ENCODE data around the gene ARID4B.
A peak's percentile ranks its signal among the peaks of the same experiment; 100 is the strongest.
"Not testable (repeated sequence)": the region's sequence is repeated elsewhere in the genome, so short reads cannot be mapped to it uniquely, and the experiment has no call there.

The ARID4B gene

GRCh38 chr1:235328271-235329138 is 526 bp upstream of the ARID4B start, which contains the start of gene GGPS1:
GGPS1 (plus strand) TSS chr1:235328570; CDS start chr1:235335265, 6,695 bp downstream.
- peak; percentile 98 for DNase-seq (ENCODE audit: low spot score)

GRCh38 chr1:235326719-235327558 is 1.0 kb downstream of the ARID4B start:
- DNase-seq (ENCODE audit: low spot score), result peak; percentile 55

GRCh38 chr1:235325854-235326253 is 2.1 kb downstream of the ARID4B start:
- DNase-seq (ENCODE audit: low spot score), result no peak

GRCh38 chr1:235325139-235325538 is 2.8 kb downstream of the ARID4B start:
- no peak for DNase-seq (ENCODE audit: low spot score)

GRCh38 chr1:235324296-235324695 is 3.7 kb downstream of the ARID4B start:
- no peak for DNase-seq (ENCODE audit: low spot score)

- no peak for DNase-seq (ENCODE audit: low spot score)
Measured at GRCh38 chr1:235320521-235321179, 7.3 kb downstream of the ARID4B start.

GRCh38 chr1:235319255-235319654 is 8.7 kb downstream of the ARID4B start:
- no peak for DNase-seq (ENCODE audit: low spot score)

- DNase-seq (ENCODE audit: low spot score), result peak; percentile 32
Measured at GRCh38 chr1:235317168-235317567, 10.8 kb downstream of the ARID4B start.

- no peak for DNase-seq (ENCODE audit: low spot score)
Measured at GRCh38 chr1:235315735-235316134, 12.2 kb downstream of the ARID4B start.

- no peak for DNase-seq (ENCODE audit: low spot score)
Measured at GRCh38 chr1:235315173-235315572, 12.8 kb downstream of the ARID4B start.

GRCh38 chr1:235313931-235314678 is 13.9 kb downstream of the ARID4B start:
- DNase-seq (ENCODE audit: low spot score), result no peak

GRCh38 chr1:235313262-235313661 is 14.7 kb downstream of the ARID4B start:
- no peak for DNase-seq (ENCODE audit: low spot score)

GRCh38 chr1:235309206-235309605 is 18.8 kb downstream of the ARID4B start:
- not testable (repeated sequence) for DNase-seq (ENCODE audit: low spot score)

- DNase-seq (ENCODE audit: low spot score), result peak; percentile 39
Measured at GRCh38 chr1:235307158-235308124, 20.5 kb downstream of the ARID4B start.

- no peak for DNase-seq (ENCODE audit: low spot score)
Measured at GRCh38 chr1:235304549-235305451, 23.2 kb downstream of the ARID4B start.

GRCh38 chr1:235302143-235302542 is 25.8 kb downstream of the ARID4B start:
- no peak for DNase-seq (ENCODE audit: low spot score)

- no peak for DNase-seq (ENCODE audit: low spot score)
Measured at GRCh38 chr1:235299169-235299858, 28.7 kb downstream of the ARID4B start.

GRCh38 chr1:235298758-235299157 is 29.2 kb downstream of the ARID4B start:
- no peak for DNase-seq (ENCODE audit: low spot score)

GRCh38 chr1:235297579-235297978 is 30.4 kb downstream of the ARID4B start:
- DNase-seq (ENCODE audit: low spot score), result no peak

Measured in GM03348 (cell line).